Stimulated activated CD8-positive, alpha-beta memory T cell treated with anti-CD3 and anti-CD28 coated beads, Interleukin-4, amount 100 ng/mL, for 48 hours (primary cell): ENCODE results near the gene UGT2B7.
"Not testable (repeated sequence)": the region's sequence is repeated elsewhere in the genome, so short reads cannot be mapped to it uniquely, and the experiment has no call there.

ENCODE experiments used
- DNase-seq: peaks from one replicate; pipeline ENCODE4 v3.0.0-alpha.2; 2020

UGT2B7 gene

GRCh38 chr4:69096111-69096656 is at the start of gene UGT2B7:
Gene UGT2B7, plus strand, starts transcription at chr4:69096474. Its CDS starts 47 bp downstream, at chr4:69096521.
- no peak for DNase-seq

DNA sequence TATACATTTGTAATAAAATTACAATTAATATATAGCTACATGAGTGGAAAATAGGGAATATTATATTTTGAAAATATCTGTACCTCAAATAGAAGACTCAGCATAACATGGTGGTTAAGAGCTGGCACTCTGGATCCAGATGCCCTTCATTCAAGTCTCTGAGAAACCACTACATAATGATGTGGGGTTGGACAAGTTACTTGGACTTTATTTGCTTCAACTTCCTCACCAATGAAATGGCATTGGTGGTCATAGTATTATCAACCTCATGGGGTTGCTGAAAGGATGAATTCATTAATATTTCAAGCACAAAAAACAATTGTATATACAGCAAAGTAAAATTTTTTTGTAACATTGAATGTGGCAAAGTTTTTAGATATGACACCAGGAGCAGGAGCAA is 46.4 kb upstream of the UGT2B7 start:
- no peak for DNase-seq

- DNase-seq: not testable (repeated sequence)
These were observed 45.3 kb upstream of the UGT2B7 start for GRCh38 chr4:69050853-69051575.

- DNase-seq: no peak
These were observed 44.7 kb upstream of the UGT2B7 start for GRCh38 chr4:69051576-69051943.

- not testable (repeated sequence) for DNase-seq
These were observed 42.9 kb upstream of the UGT2B7 start for GRCh38 chr4:69053309-69053885.

- not testable (repeated sequence) for DNase-seq
These were observed 42.2 kb upstream of the UGT2B7 start for GRCh38 chr4:69054033-69054432.

GRCh38 chr4:69054578-69055200 is 41.6 kb upstream of the UGT2B7 start:
- no peak for DNase-seq

DNA sequence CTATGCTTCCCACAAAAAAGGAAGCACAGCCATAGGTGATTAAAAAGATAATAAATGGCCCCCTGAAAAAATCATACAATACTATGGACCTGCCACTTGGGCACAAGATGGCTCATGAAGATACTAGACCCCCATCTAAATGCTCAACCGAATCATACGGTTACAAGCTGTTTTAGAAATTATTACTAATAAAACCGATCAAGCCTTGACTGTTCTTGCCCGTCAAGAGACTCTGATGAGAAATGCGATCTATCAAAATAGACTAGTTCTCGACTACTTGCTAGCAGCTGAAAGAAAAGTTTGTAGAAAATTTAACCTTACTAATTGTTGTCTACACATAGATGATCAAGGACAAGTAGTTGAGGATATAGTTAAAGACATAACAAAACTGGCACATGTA is 40.1 kb upstream of the UGT2B7 start:
- no peak for DNase-seq

GRCh38 chr4:69056921-69057550 is 39.2 kb upstream of the UGT2B7 start:
- DNase-seq: no peak

GRCh38 chr4:69057620-69058409 is 38.5 kb upstream of the UGT2B7 start:
- DNase-seq: no peak

- no peak for DNase-seq
These were observed 37.7 kb upstream of the UGT2B7 start for GRCh38 chr4:69058410-69059059.

- no peak for DNase-seq
These were observed 35.5 kb upstream of the UGT2B7 start for GRCh38 chr4:69060651-69061308.

- no peak for DNase-seq
These were observed 31.9 kb upstream of the UGT2B7 start for GRCh38 chr4:69064391-69064790.

DNA sequence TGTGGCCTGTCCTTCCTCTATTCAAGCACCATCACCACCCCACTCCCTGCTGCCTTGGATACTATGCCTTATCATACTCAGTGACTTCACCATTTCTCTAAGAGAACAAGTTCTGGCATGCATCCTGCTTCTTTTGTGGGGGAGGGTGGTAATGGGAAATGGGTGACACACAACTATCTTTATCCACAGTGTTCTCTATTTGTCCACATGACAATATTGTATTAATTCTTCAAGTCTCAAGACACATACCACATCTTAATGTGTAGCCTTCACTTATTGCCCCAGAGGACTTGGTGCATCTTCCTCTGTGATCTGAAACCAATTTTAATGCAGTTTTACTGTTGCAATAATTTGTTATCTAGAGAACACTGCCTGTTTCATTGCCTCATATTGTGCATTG is 29.3 kb upstream of the UGT2B7 start:
- DNase-seq: no peak

GRCh38 chr4:69069085-69069484 is 27.2 kb upstream of the UGT2B7 start:
- no peak for DNase-seq

DNA sequence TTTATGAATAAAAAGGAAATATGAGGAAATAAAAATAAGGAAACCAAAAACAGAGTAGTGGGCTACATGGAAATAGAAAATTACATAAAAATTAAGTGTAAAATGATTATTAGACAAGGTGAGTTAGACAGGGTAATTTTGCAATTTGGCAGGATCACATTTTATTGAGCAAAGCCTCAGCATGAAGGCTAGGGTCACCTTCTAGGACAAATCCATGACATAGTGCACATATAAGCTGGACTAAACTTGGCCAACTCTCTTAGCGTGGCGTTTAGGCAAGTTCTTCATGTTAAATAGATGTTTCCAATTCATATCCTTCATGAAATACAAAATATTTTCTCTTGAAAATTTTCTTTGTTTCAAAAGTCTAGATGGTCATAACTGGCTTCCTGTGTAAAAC is 25.7 kb upstream of the UGT2B7 start:
- no peak for DNase-seq

DNA sequence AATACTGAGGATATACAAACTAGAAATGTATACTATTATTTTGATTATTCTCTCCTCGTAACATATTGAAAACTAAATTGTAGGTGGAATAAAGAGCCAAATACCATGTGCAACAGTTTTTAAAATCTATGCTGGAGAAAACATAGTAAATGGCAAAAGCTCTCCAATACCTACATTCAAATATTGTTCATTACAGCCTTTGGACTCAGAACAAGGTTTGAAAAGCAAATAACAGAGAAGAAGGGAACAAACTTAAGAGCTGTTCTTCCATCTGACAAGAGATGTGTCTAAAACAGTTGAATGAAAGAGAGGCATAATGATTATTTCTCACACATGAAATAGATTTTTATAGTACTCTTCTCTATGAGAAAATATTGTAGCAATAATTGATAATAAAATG is 25.0 kb upstream of the UGT2B7 start:
- no peak for DNase-seq

- DNase-seq: no peak
These were observed 22.9 kb upstream of the UGT2B7 start for GRCh38 chr4:69073375-69073774.

DNA sequence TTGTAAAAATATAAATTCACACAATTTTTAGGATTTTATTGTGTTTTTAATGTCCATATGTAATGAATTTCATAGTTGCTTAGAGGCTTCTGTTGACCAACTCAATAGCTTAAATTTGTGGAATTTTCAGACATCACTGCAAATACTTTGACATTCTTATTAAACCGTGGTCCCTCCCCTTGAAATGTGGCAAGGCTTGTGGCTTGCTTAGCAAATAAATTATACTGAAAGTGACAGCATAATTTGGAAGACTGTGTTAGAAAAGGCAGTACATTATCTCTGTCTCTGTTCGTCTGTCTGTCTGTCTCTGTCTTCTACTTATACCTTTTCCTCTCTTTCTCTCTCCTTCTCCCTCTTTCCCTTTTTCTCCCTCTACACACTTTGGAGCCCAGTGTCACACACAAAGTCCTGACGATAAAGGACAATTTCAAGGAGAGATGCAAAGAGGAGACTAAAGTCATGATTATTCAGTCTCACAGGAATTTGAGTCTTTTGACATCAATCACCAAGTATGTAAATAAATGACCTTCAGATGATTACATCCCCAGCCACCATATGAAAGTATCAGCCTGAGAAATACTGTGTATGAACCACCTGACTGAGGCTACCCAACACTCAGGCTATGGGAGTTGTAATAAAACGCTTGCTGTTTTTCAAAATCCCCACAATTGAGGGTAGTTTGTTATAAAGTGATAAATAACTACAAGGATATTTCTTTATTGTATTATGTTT is 21.0 kb upstream of the UGT2B7 start:
- DNase-seq: no peak

DNA sequence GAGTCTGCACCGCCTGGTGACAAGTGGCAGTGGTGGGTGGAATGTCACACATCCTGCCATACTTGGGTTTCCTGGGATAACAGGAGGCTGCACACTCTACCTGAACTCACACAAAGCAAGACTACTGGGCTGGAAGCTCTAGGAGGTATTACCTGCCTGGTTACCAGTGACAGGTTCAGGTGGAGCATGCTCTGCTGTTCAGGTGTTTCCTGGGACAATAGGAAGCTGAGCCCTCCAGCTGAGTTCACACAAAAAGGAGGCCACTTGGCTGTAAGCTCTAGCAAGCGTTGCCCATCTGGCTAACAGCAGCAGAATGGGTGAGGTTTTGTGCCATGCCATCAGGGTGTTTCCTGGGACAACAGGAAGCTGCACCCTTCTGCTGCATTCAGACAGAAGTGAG is 17.4 kb upstream of the UGT2B7 start:
- no peak for DNase-seq

GRCh38 chr4:69088473-69088872 is 7.8 kb upstream of the UGT2B7 start:
- no peak for DNase-seq
